Measurements from ENCODE around the gene EMILIN1. TPM values are rescaled to one million over a fixed set of nuclear protein-coding genes. Genes with fewer than 3 reads are reported as not detected.
"Not testable (repeated sequence)": the region's sequence is repeated elsewhere in the genome, so short reads cannot be mapped to it uniquely, and the experiment has no call there.

Gene EMILIN1
- total RNA-seq, 2 donors from 2014 or later, result 41.1 to 46.6 TPM

- intact Hi-C loops (cut with DNase I), result no loop called here
- DNase-seq, result peak; percentile 67
- no peak for ATAC-seq
Observed at GRCh38 chr2:27074738-27075565, 3.5 kb upstream of the EMILIN1 start.

GRCh38 chr2:27075566-27075871 lies 2.9 kb upstream of the EMILIN1 start:
- intact Hi-C loops (cut with DNase I); DNase-seq; ATAC-seq: not testable (repeated sequence)

GRCh38 chr2:27076323-27076722 lies 2.1 kb upstream of the EMILIN1 start:
- ATAC-seq (no peak), DNase-seq (no peak)
- intact Hi-C loops (cut with DNase I), result no loop called here

- ATAC-seq, result no peak
- intact Hi-C loops (cut with DNase I), result no loop called here
Observed at GRCh38 chr2:27077231-27077630, 1.2 kb upstream of the EMILIN1 start.

GRCh38 chr2:27079233-27080139 lies 1.1 kb downstream of the EMILIN1 start:
- DNase-seq (no peak), ATAC-seq (no peak)
- intact Hi-C loops (cut with DNase I), result loop anchor here (10.0 kb wide), 2 partner anchors 45 to 115 kb away; partner anchors contain the start of gene TMEM214 (in 2 of the 2)

More at GRCh38 chr2:27077231-27077630, 1.2 kb upstream of the EMILIN1 start:
- no peak for DNase-seq

- intact Hi-C loops (cut with DNase I), result loop anchor here (10.0 kb wide), 2 partner anchors 45 to 115 kb away; partner anchors contain the start of gene TMEM214 (in 2 of the 2)
- DNase-seq, result no peak
- no peak for ATAC-seq
Observed at GRCh38 chr2:27080140-27080469, 1.7 kb downstream of the EMILIN1 start.

- intact Hi-C loops (cut with DNase I), result loop anchor here (10.0 kb wide), 2 partner anchors 46 to 116 kb away; partner anchors contain the start of gene TMEM214 (in 2 of the 2)
- DNase-seq, result no peak
- ATAC-seq, result no peak
Observed at GRCh38 chr2:27080603-27080936, 2.2 kb downstream of the EMILIN1 start.

GRCh38 chr2:27081984-27082772 lies 3.8 kb downstream of the EMILIN1 start:
- intact Hi-C loops (cut with DNase I), result loop anchor here (10.0 kb wide), 2 partner anchors 47 to 117 kb away; partner anchors contain the start of gene TMEM214 (in 2 of the 2)
- DNase-seq (no peak), ATAC-seq (no peak)

GRCh38 chr2:27082773-27083409 lies 4.5 kb downstream of the EMILIN1 start:
- DNase-seq (no peak), ATAC-seq (no peak)
- intact Hi-C loops (cut with DNase I), result loop anchor here (10.0 kb wide), 2 partner anchors 48 to 118 kb away; partner anchors contain the start of gene TMEM214 (in 2 of the 2)

- ATAC-seq (no peak), DNase-seq (no peak)
- intact Hi-C loops (cut with DNase I), result loop anchor here (2.0 to 10.0 kb wide), 3 partner anchors 49 to 121 kb away; partner anchors contain the start of gene TMEM214 (in 2 of the 2)
Observed at GRCh38 chr2:27083410-27084296, 5.2 kb downstream of the EMILIN1 start.

- intact Hi-C loops (cut with DNase I), result loop anchor here (2.0 to 10.0 kb wide), 3 partner anchors 50 to 122 kb away; partner anchors contain the start of gene TMEM214 (in 2 of the 2)
- DNase-seq, result no peak
- no peak for ATAC-seq
Observed at GRCh38 chr2:27084297-27085061, 6.1 kb downstream of the EMILIN1 start.

GRCh38 chr2:27085062-27085672 lies 6.8 kb downstream of the EMILIN1 start:
- intact Hi-C loops (cut with DNase I), result loop anchor here (2.0 to 10.0 kb wide), 3 partner anchors 50 to 122 kb away; partner anchors contain the start of gene TMEM214 (in 2 of the 2)
- no peak for DNase-seq
- ATAC-seq, result no peak

- intact Hi-C loops (cut with DNase I), result loop anchor here (2.0 to 10.0 kb wide), 4 partner anchors 35 to 123 kb away; partner anchors contain the start of genes TMEM214 (in 2 of the 2) and AGBL5 (in 1 of the 2)
- DNase-seq, result peak; percentile 89
- peak; percentile 59 to 66 for ATAC-seq
Observed at GRCh38 chr2:27085673-27086089, 7.3 kb downstream of the EMILIN1 start.

GRCh38 chr2:27086090-27086723 lies 7.8 kb downstream of the EMILIN1 start:
- ATAC-seq, result peak; percentile 91 to 93
- intact Hi-C loops (cut with DNase I), result loop anchor here (2.0 to 10.0 kb wide), 3 partner anchors 35 to 121 kb away; partner anchors contain the start of genes TMEM214 (in 2 of the 2) and AGBL5 (in 1 of the 2)
- DNase-seq, result peak; percentile 95

All from left cardiac atrium (tissue), 4 donors.